ENCODE results near the gene KAZN.
A peak's percentile ranks its signal among the peaks of the same experiment; 100 is the strongest.

KAZN gene

GRCh38 chr1:14600405-14601112 is 2.1 kb downstream of the KAZN start:
- peaks cover 16% of the 10 kb centered on the region for H3K27me3 ChIP-seq (ENCODE audit: control insufficient read depth, insufficient read depth, low read length)
- peaks cover 6% of the 10 kb centered on the region; the same call in 1 of the 2 replicates for H3K36me3 ChIP-seq (ENCODE audit: control insufficient read depth, insufficient read depth, low read length)
- H3K4me1 ChIP-seq (ENCODE audit: control insufficient read depth, insufficient read depth, low read length) = peaks cover 50% of the 10 kb centered on the region
- H3K9me3 ChIP-seq (ENCODE audit: control insufficient read depth, insufficient read depth, low read depth, low read length) = no peaks in the 10 kb centered on the region
- H3K9ac ChIP-seq (ENCODE audit: low read length) = peak overlapping the region; percentile 17
- peak overlapping the region; percentile 87 for H3K4me3 ChIP-seq (ENCODE audit: low read depth, low read length)
- no peak overlapping the region for H3K27ac ChIP-seq (ENCODE audit: low read depth, low read length)

- Histone ChIP-seq H3K9me3 (ENCODE audit: control insufficient read depth, insufficient read depth, low read depth, low read length) (no peaks in the 10 kb centered on the region), H3K27ac (ENCODE audit: low read depth, low read length) (no peak overlapping the region), H3K27me3 (ENCODE audit: control insufficient read depth, insufficient read depth, low read length) (peaks cover 16% of the 10 kb centered on the region), H3K4me1 (ENCODE audit: control insufficient read depth, insufficient read depth, low read length) (peaks cover 53% of the 10 kb centered on the region), H3K36me3 (ENCODE audit: control insufficient read depth, insufficient read depth, low read length) (peaks cover 6% of the 10 kb centered on the region; the same call in 1 of the 2 replicates), H3K4me3 (ENCODE audit: low read depth, low read length) (peak overlapping the region; percentile 87; the same call in 1 of the 2 replicates), H3K9ac (ENCODE audit: low read length) (no peak overlapping the region)
Measured at GRCh38 chr1:14602136-14602535, 3.7 kb downstream of the KAZN start.

GRCh38 chr1:14603645-14604044 is 5.2 kb downstream of the KAZN start:
- H3K27ac ChIP-seq (ENCODE audit: low read depth, low read length) = no peak overlapping the region
- peaks cover 50% of the 10 kb centered on the region for H3K4me1 ChIP-seq (ENCODE audit: control insufficient read depth, insufficient read depth, low read length)
- H3K9me3 ChIP-seq (ENCODE audit: control insufficient read depth, insufficient read depth, low read depth, low read length) = no peaks in the 10 kb centered on the region
- peaks cover 16% of the 10 kb centered on the region for H3K27me3 ChIP-seq (ENCODE audit: control insufficient read depth, insufficient read depth, low read length)
- no peak overlapping the region for H3K4me3 ChIP-seq (ENCODE audit: low read depth, low read length)
- no peak overlapping the region for H3K9ac ChIP-seq (ENCODE audit: low read length)
- peaks cover 8% of the 10 kb centered on the region; the same call in 1 of the 2 replicates for H3K36me3 ChIP-seq (ENCODE audit: control insufficient read depth, insufficient read depth, low read length)

- no peak overlapping the region for H3K9ac ChIP-seq (ENCODE audit: low read length)
- no peaks in the 10 kb centered on the region for H3K9me3 ChIP-seq (ENCODE audit: control insufficient read depth, insufficient read depth, low read depth, low read length)
- peaks cover 50% of the 10 kb centered on the region for H3K4me1 ChIP-seq (ENCODE audit: control insufficient read depth, insufficient read depth, low read length)
- H3K27ac ChIP-seq (ENCODE audit: low read depth, low read length) = no peak overlapping the region
- H3K27me3 ChIP-seq (ENCODE audit: control insufficient read depth, insufficient read depth, low read length) = peaks cover 14% of the 10 kb centered on the region
- no peak overlapping the region for H3K4me3 ChIP-seq (ENCODE audit: low read depth, low read length)
- H3K36me3 ChIP-seq (ENCODE audit: control insufficient read depth, insufficient read depth, low read length) = peaks cover 13% of the 10 kb centered on the region; the same call in 1 of the 2 replicates
Measured at GRCh38 chr1:14604414-14604813, 5.9 kb downstream of the KAZN start.

GRCh38 chr1:14605945-14606344 is 7.5 kb downstream of the KAZN start:
- Histone ChIP-seq H3K27me3 (ENCODE audit: control insufficient read depth, insufficient read depth, low read length) (no peaks in the 10 kb centered on the region), H3K27ac (ENCODE audit: low read depth, low read length) (no peak overlapping the region), H3K9ac (ENCODE audit: low read length) (no peak overlapping the region), H3K4me3 (ENCODE audit: low read depth, low read length) (no peak overlapping the region), H3K9me3 (ENCODE audit: control insufficient read depth, insufficient read depth, low read depth, low read length) (no peaks in the 10 kb centered on the region), H3K4me1 (ENCODE audit: control insufficient read depth, insufficient read depth, low read length) (peaks cover 40% of the 10 kb centered on the region), H3K36me3 (ENCODE audit: control insufficient read depth, insufficient read depth, low read length) (peaks cover 13% of the 10 kb centered on the region; the same call in 1 of the 2 replicates)

GRCh38 chr1:14606632-14607031 is 8.1 kb downstream of the KAZN start:
- no peak overlapping the region for H3K4me3 ChIP-seq (ENCODE audit: low read depth, low read length)
- no peak overlapping the region for H3K27ac ChIP-seq (ENCODE audit: low read depth, low read length)
- H3K27me3 ChIP-seq (ENCODE audit: control insufficient read depth, insufficient read depth, low read length) = no peaks in the 10 kb centered on the region
- no peak overlapping the region for H3K9ac ChIP-seq (ENCODE audit: low read length)
- H3K36me3 ChIP-seq (ENCODE audit: control insufficient read depth, insufficient read depth, low read length) = peaks cover 13% of the 10 kb centered on the region; the same call in 1 of the 2 replicates
- H3K9me3 ChIP-seq (ENCODE audit: control insufficient read depth, insufficient read depth, low read depth, low read length) = no peaks in the 10 kb centered on the region
- peaks cover 33% of the 10 kb centered on the region for H3K4me1 ChIP-seq (ENCODE audit: control insufficient read depth, insufficient read depth, low read length)

GRCh38 chr1:14607295-14607694 is 8.8 kb downstream of the KAZN start:
- H3K27me3 ChIP-seq (ENCODE audit: control insufficient read depth, insufficient read depth, low read length) = no peaks in the 10 kb centered on the region
- H3K36me3 ChIP-seq (ENCODE audit: control insufficient read depth, insufficient read depth, low read length) = peaks cover 13% of the 10 kb centered on the region; the same call in 1 of the 2 replicates
- no peaks in the 10 kb centered on the region for H3K9me3 ChIP-seq (ENCODE audit: control insufficient read depth, insufficient read depth, low read depth, low read length)
- no peak overlapping the region for H3K27ac ChIP-seq (ENCODE audit: low read depth, low read length)
- no peak overlapping the region for H3K9ac ChIP-seq (ENCODE audit: low read length)
- peaks cover 27% of the 10 kb centered on the region for H3K4me1 ChIP-seq (ENCODE audit: control insufficient read depth, insufficient read depth, low read length)
- H3K4me3 ChIP-seq (ENCODE audit: low read depth, low read length) = no peak overlapping the region

- H3K27me3 ChIP-seq (ENCODE audit: control insufficient read depth, insufficient read depth, low read length) = no peaks in the 10 kb centered on the region
- H3K4me1 ChIP-seq (ENCODE audit: control insufficient read depth, insufficient read depth, low read length) = peaks cover 16% of the 10 kb centered on the region
Measured at GRCh38 chr1:14608308-14608707, 9.8 kb downstream of the KAZN start.

GRCh38 chr1:14610761-14611160 is 12.3 kb downstream of the KAZN start:
- H3K9ac ChIP-seq (ENCODE audit: low read length) = no peak overlapping the region
- H3K36me3 ChIP-seq (ENCODE audit: control insufficient read depth, insufficient read depth, low read length) = peaks cover 9% of the 10 kb centered on the region; the same call in 1 of the 2 replicates
- no peak overlapping the region for H3K27ac ChIP-seq (ENCODE audit: low read depth, low read length)
- H3K27me3 ChIP-seq (ENCODE audit: control insufficient read depth, insufficient read depth, low read length) = no peaks in the 10 kb centered on the region
- 0 out of 2 replicates have a peak, but pooled peaks cover 4% of the 10 kb centered on the region for H3K4me1 ChIP-seq (ENCODE audit: control insufficient read depth, insufficient read depth, low read length)
- H3K9me3 ChIP-seq (ENCODE audit: control insufficient read depth, insufficient read depth, low read depth, low read length) = no peaks in the 10 kb centered on the region
- no peak overlapping the region for H3K4me3 ChIP-seq (ENCODE audit: low read depth, low read length)

More at GRCh38 chr1:14608308-14608707, 9.8 kb downstream of the KAZN start:
- H3K27ac ChIP-seq (ENCODE audit: low read depth, low read length) = no peak overlapping the region
- H3K9me3 ChIP-seq (ENCODE audit: control insufficient read depth, insufficient read depth, low read depth, low read length) = no peaks in the 10 kb centered on the region
- no peak overlapping the region for H3K4me3 ChIP-seq (ENCODE audit: low read depth, low read length)
- H3K36me3 ChIP-seq (ENCODE audit: control insufficient read depth, insufficient read depth, low read length) = peaks cover 13% of the 10 kb centered on the region; the same call in 1 of the 2 replicates
- H3K9ac ChIP-seq (ENCODE audit: low read length) = no peak overlapping the region

GRCh38 chr1:14611792-14612191 is 13.3 kb downstream of the KAZN start:
- peaks cover 4% of the 10 kb centered on the region; the same call in 1 of the 2 replicates for H3K4me1 ChIP-seq (ENCODE audit: control insufficient read depth, insufficient read depth, low read length)
- no peaks in the 10 kb centered on the region for H3K27me3 ChIP-seq (ENCODE audit: control insufficient read depth, insufficient read depth, low read length)
- no peak overlapping the region for H3K27ac ChIP-seq (ENCODE audit: low read depth, low read length)
- H3K4me3 ChIP-seq (ENCODE audit: low read depth, low read length) = no peak overlapping the region
- H3K9me3 ChIP-seq (ENCODE audit: control insufficient read depth, insufficient read depth, low read depth, low read length) = no peaks in the 10 kb centered on the region
- no peak overlapping the region for H3K9ac ChIP-seq (ENCODE audit: low read length)
- H3K36me3 ChIP-seq (ENCODE audit: control insufficient read depth, insufficient read depth, low read length) = peaks cover 9% of the 10 kb centered on the region; the same call in 1 of the 2 replicates

GRCh38 chr1:14612256-14612655 is 13.8 kb downstream of the KAZN start:
- H3K27me3 ChIP-seq (ENCODE audit: control insufficient read depth, insufficient read depth, low read length) = no peaks in the 10 kb centered on the region
- H3K36me3 ChIP-seq (ENCODE audit: control insufficient read depth, insufficient read depth, low read length) = peaks cover 9% of the 10 kb centered on the region; the same call in 1 of the 2 replicates
- no peaks in the 10 kb centered on the region for H3K9me3 ChIP-seq (ENCODE audit: control insufficient read depth, insufficient read depth, low read depth, low read length)
- peaks cover 4% of the 10 kb centered on the region; the same call in 1 of the 2 replicates for H3K4me1 ChIP-seq (ENCODE audit: control insufficient read depth, insufficient read depth, low read length)
- H3K4me3 ChIP-seq (ENCODE audit: low read depth, low read length) = no peak overlapping the region
- no peak overlapping the region for H3K9ac ChIP-seq (ENCODE audit: low read length)
- H3K27ac ChIP-seq (ENCODE audit: low read depth, low read length) = no peak overlapping the region
